Vagina (tissue), 2 donors: ENCODE data around the gene CAMK1G.

Experiments used
- POLR2AphosphoS5 ChIP-seq, 2 donors: sonication (generic); formaldehyde crosslinking; IDR thresholded peaks; one replicate each; pipeline ENCODE4 v1.9.0; 2017; ENCODE audit warnings: antibody characterized with exemption in 2 of 2, mild to moderate bottlenecking in 2 of 2, low read depth in 1 of 2; ENCODE audit not compliant: insufficient read depth in 1 of 2
- TF ChIP-seq, protein P1 (sequence below), 3 experiments: fragments of 450-650 bp in 2 of 3; fragments of 200-600 bp in 1 of 3; sonication (generic) in 1 of 3; IDR thresholded peaks; one replicate each; pipeline ENCODE4 v1.5.1; 2017 to 2019; ENCODE audit warnings: antibody characterized with exemption in 3 of 3, mild to moderate bottlenecking in 2 of 3, moderate library complexity in 2 of 3

DNA sequence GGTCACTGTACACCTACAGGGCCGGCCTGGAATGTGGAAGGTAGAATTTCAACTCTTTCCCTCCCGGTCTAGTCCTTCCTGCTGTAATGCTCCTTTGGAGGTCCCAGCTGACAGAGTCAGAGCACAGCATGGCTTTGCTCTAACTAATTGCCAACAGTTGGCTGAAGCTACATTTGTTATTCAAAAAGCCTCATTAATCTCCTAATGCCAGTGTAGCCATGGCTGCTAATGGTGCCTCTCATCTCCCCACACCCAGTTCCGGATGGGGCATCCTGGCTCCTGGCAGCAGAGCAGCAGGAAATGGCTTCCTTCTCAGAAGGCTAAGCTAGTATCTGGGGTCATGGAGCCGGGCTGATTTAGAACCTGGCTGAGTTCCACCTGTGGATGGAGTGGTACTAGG is 18.7 kb upstream of the CAMK1G start:
- TF ChIP-seq, protein P1, sequence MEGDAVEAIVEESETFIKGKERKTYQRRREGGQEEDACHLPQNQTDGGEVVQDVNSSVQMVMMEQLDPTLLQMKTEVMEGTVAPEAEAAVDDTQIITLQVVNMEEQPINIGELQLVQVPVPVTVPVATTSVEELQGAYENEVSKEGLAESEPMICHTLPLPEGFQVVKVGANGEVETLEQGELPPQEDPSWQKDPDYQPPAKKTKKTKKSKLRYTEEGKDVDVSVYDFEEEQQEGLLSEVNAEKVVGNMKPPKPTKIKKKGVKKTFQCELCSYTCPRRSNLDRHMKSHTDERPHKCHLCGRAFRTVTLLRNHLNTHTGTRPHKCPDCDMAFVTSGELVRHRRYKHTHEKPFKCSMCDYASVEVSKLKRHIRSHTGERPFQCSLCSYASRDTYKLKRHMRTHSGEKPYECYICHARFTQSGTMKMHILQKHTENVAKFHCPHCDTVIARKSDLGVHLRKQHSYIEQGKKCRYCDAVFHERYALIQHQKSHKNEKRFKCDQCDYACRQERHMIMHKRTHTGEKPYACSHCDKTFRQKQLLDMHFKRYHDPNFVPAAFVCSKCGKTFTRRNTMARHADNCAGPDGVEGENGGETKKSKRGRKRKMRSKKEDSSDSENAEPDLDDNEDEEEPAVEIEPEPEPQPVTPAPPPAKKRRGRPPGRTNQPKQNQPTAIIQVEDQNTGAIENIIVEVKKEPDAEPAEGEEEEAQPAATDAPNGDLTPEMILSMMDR (IDR thresholded peaks at IDR 0.05), result no peak
- TF ChIP-seq POLR2AphosphoS5 (IDR thresholded peaks at IDR 0.05; ENCODE audit: insufficient read depth in 1 of 2, low read depth in 1 of 2), result no peak
